CD4-positive, alpha-beta T cell treated with Interleukin-21 for 1 hour (primary cell): ENCODE data around the gene SEMA4D.
"Not testable (repeated sequence)": the region's sequence is repeated elsewhere in the genome, so short reads cannot be mapped to it uniquely, and the experiment has no call there.

Experiments
- DNase-seq: peaks from one replicate; pipeline ENCODE4 v3.0.0-alpha.2; 2020

The SEMA4D gene

GRCh38 chr9:89347651-89348050 lies 150.3 kb downstream of the SEMA4D start:
- no peak for DNase-seq

GRCh38 chr9:89346696-89347095 lies 151.2 kb downstream of the SEMA4D start:
- DNase-seq = no peak

GRCh38 chr9:89345476-89345875 lies 152.4 kb downstream of the SEMA4D start:
- DNase-seq = no peak

- DNase-seq = not testable (repeated sequence)
Measured at GRCh38 chr9:89343812-89344211, 154.1 kb downstream of the SEMA4D start.

GRCh38 chr9:89342948-89343347 lies 155.0 kb downstream of the SEMA4D start:
- DNase-seq = no peak

GRCh38 chr9:89342213-89342612 lies 155.7 kb downstream of the SEMA4D start:
- DNase-seq = no peak

- no peak for DNase-seq
Measured at GRCh38 chr9:89340332-89340731, 157.6 kb downstream of the SEMA4D start.

- no peak for DNase-seq
Measured at GRCh38 chr9:89339807-89340206, 158.1 kb downstream of the SEMA4D start.

- no peak for DNase-seq
Measured at GRCh38 chr9:89330513-89330912, 167.4 kb downstream of the SEMA4D start.

- no peak for DNase-seq
Measured at GRCh38 chr9:89329917-89330316, 168.0 kb downstream of the SEMA4D start.

- no peak for DNase-seq
Measured at GRCh38 chr9:89328064-89328463, 169.8 kb downstream of the SEMA4D start.

GRCh38 chr9:89325733-89326132 lies 172.2 kb downstream of the SEMA4D start:
- no peak for DNase-seq

GRCh38 chr9:89323390-89323789 lies 174.5 kb downstream of the SEMA4D start:
- DNase-seq = no peak

GRCh38 chr9:89319015-89319905 lies 178.7 kb downstream of the SEMA4D start:
- no peak for DNase-seq

GRCh38 chr9:89318123-89319014 lies 179.5 kb downstream of the SEMA4D start, which contains the start of gene SECISBP2:
TSS of gene SECISBP2 (plus strand) at chr9:89318500. CDS start at chr9:89318577, 77 bp downstream.
- peak; percentile 94 for DNase-seq

GRCh38 chr9:89317282-89317681 lies 180.6 kb downstream of the SEMA4D start:
- DNase-seq = no peak

GRCh38 chr9:89315482-89315881 lies 182.4 kb downstream of the SEMA4D start:
- no peak for DNase-seq

GRCh38 chr9:89314955-89315354 lies 183.0 kb downstream of the SEMA4D start:
- no peak for DNase-seq

GRCh38 chr9:89313842-89314241 lies 184.1 kb downstream of the SEMA4D start:
- no peak for DNase-seq

- DNase-seq = peak; percentile 35
Measured at GRCh38 chr9:89312222-89312571, 185.7 kb downstream of the SEMA4D start.

- DNase-seq = no peak
Measured at GRCh38 chr9:89311346-89312221, 186.3 kb downstream of the SEMA4D start.
